ENCODE results near the gene OTUB1. TPM values are rescaled to one million over a fixed set of nuclear protein-coding genes. Genes with fewer than 3 reads are reported as not detected.

Gene OTUB1
- total RNA-seq (2014; rRNA removed; shearing (Covaris generic)), result 79.4 and 80.8 TPM in 2 replicates

DNA sequence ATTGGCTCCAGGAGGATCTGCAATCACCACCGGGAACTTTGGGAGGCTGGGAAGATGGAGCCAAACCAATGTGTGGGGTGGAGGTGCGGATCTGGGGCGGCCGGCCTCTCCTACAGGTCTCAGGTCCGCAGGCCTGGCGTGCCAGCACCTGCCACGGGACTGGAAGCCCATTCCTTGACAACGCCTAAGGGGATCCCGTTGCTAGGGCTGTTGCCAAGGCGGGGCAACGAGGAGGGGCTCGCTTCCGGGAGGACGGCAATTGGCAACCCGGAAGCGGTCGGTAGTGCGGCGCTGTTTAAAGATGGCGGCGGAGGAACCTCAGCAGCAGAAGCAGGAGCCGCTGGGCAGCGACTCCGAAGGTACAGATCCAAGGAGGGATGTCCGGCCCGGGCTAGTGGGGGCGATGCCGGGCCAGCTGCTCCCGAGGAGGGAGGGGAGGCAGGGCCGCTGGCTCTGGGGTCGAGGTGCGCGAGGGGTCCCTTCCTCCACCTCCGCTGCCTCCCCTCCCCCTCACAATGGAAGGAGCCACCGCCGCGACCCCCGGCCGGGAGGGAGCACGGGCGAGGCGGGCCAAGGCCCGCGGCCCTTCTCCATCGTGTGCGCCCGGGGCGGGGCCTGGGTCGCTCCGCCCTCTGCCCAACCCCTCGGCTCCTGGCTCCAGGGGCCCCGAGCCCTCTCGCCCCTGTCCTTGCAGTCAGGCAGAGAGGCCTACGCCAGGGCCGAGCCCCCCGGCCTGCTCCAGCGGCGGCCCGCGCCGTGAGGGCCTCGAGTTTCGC, at the start of gene OTUB1:
TSS of gene OTUB1 (plus strand) at position 283 of the 776 bp plus-strand sequence. CDS start at position 302, 19 bp downstream.
- no peaks in the 10 kb centered on the region for H3K27me3 ChIP-seq
- peak; percentile 94 to 96 for DNase-seq
- H3K36me3 ChIP-seq, result peaks cover 20% of the 10 kb centered on the region

GRCh38 chr11:63937713-63938478, 48.3 kb upstream of the OTUB1 start:
- Histone ChIP-seq H3K4me1 (peaks cover 16% of the 10 kb centered on the region), H3K27me3 (no peaks in the 10 kb centered on the region), H3K4me3 (peak overlapping the region; percentile 84), H3K36me3 (no peaks in the 10 kb centered on the region), H3K9me3 (replicated peaks) (no peaks in the 10 kb centered on the region), H3K27ac (no peak overlapping the region)
- DNase-seq, result no peak

More for the DNA sequence above, at the start of gene OTUB1:
- no peaks in the 10 kb centered on the region for H3K9me3 ChIP-seq (replicated peaks)
- H3K4me3 ChIP-seq, result peak within 1 kb of the TSS; percentile 84
- peak within 1 kb of the TSS; percentile 76 for H3K27ac ChIP-seq
- H3K4me1 ChIP-seq, result peaks cover 3% of the 10 kb centered on the region; the same call in 1 of the 2 replicates

DNA sequence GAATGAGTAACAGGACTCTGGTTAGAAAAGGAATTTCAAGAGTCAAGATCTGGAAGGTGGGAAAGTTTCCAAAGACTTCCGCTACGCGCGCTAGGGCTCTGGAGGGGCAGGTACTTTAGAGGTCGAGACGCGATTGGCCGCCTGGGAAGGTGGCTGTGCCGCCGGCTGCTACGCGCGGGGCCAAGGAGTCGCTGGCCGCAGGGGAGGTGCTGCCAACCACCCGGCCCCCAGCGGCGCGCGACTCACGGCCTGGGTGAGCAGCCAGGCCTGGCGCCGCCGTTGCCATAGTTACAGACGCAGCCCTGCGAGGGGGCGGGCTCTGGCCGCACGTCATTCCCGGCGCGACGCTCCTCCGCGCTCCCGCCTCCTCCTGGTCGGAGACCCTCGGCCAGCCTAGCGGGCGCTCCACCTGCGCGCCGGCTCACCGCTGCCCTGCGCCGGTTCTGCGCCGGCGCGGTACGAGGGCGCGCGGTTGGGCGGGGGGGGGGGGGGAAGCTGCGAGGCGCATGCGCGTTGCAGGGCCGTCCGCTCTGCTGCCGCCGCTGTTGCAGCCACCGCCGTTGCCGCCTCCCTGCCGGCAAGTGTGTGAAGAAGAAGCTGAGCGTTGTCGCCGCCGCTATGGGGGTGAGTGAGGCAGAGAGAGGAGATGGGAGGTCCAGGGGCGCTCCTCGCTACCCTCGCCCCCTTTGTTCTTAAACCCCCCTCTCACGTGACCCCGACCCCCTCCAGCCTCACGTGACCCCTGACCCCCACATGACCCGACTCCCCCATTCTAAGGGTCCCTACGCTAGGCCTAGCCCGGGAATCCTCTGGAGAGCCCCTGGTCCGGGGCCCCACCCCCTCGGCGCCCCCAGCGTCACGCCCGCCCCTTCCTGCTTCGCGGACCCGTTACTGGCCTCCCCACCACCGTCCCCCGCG, 47.5 kb upstream of the OTUB1 start, which contains the start of gene NAA40:
TSS of gene NAA40 (plus strand) at position 524 of the 918 bp plus-strand sequence. CDS start at position 619, 95 bp downstream.
- H3K4me1 ChIP-seq, result peaks cover 10% of the 10 kb centered on the region
- peak; percentile 95 to 97 for DNase-seq
- H3K27me3 ChIP-seq, result no peaks in the 10 kb centered on the region
- H3K27ac ChIP-seq, result peak within 1 kb of the TSS; percentile 60
- no peaks in the 10 kb centered on the region for H3K9me3 ChIP-seq (replicated peaks)
- H3K36me3 ChIP-seq, result no peaks in the 10 kb centered on the region
- H3K4me3 ChIP-seq, result peak within 1 kb of the TSS; percentile 84

GRCh38 chr11:63939397-63939891, 46.8 kb upstream of the OTUB1 start:
- no peak for DNase-seq
- H3K4me3 ChIP-seq, result peak overlapping the region; percentile 84
- peaks cover 4% of the 10 kb centered on the region; the same call in 1 of the 2 replicates for H3K4me1 ChIP-seq
- H3K27ac ChIP-seq, result peak overlapping the region; percentile 60
- no peaks in the 10 kb centered on the region for H3K9me3 ChIP-seq (replicated peaks)
- H3K36me3 ChIP-seq, result no peaks in the 10 kb centered on the region
- no peaks in the 10 kb centered on the region for H3K27me3 ChIP-seq

DNA sequence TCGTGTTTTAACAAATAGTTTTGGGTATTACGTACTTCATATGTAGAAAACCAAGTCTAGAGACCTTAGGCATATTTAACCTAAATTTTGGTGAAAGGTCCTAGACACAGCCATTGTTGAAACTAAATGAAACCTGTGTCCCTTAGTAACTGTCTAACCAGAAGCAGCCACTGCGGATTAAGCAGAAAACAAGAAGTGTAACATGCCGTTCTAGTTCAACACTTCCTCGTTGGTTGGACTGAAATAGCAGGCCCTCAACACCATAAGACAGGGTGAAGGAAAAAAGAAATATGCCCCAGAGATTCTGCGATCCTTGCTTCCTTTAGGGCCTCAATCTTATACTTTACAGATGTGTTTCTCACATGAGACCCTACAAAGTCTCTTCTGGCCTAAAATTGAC, 45.5 kb upstream of the OTUB1 start:
- DNase-seq, result no peak
- no peaks in the 10 kb centered on the region for H3K9me3 ChIP-seq (replicated peaks)
- H3K4me1 ChIP-seq, result no peaks in the 10 kb centered on the region
- H3K4me3 ChIP-seq, result no peak overlapping the region
- H3K36me3 ChIP-seq, result no peaks in the 10 kb centered on the region
- no peaks in the 10 kb centered on the region for H3K27me3 ChIP-seq
- no peak overlapping the region for H3K27ac ChIP-seq

GRCh38 chr11:63941901-63942300, 44.3 kb upstream of the OTUB1 start:
- Histone ChIP-seq H3K27ac (no peak overlapping the region), H3K27me3 (no peaks in the 10 kb centered on the region), H3K4me3 (no peak overlapping the region), H3K4me1 (no peaks in the 10 kb centered on the region), H3K9me3 (replicated peaks) (no peaks in the 10 kb centered on the region), H3K36me3 (peaks cover 10% of the 10 kb centered on the region; the same call in 1 of the 2 replicates)
- no peak for DNase-seq

DNA sequence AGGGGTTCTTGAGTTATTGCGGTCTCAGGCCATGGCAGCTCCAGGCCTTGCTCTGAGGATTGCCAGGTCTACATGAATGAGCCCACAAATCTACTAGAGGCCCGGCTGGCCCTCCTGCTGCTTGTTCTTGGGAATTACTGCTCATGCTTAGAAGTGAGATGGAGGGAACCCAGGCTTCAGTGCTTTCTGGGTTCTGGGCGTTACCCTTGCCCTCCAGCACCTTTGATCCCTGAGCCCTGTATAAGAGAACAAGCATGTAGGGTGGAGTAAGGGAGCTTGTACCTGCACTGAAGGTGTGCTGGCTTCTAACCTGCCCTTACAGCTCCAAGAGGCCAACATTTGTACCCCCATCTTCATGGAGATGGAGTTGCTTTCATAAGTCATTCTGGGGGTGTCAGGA, 43.4 kb upstream of the OTUB1 start:
- H3K27me3 ChIP-seq, result no peaks in the 10 kb centered on the region
- H3K4me1 ChIP-seq, result no peaks in the 10 kb centered on the region
- no peak overlapping the region for H3K27ac ChIP-seq
- no peak overlapping the region for H3K4me3 ChIP-seq
- H3K36me3 ChIP-seq, result peaks cover 13% of the 10 kb centered on the region
- H3K9me3 ChIP-seq (replicated peaks), result no peaks in the 10 kb centered on the region
- no peak for DNase-seq

DNA sequence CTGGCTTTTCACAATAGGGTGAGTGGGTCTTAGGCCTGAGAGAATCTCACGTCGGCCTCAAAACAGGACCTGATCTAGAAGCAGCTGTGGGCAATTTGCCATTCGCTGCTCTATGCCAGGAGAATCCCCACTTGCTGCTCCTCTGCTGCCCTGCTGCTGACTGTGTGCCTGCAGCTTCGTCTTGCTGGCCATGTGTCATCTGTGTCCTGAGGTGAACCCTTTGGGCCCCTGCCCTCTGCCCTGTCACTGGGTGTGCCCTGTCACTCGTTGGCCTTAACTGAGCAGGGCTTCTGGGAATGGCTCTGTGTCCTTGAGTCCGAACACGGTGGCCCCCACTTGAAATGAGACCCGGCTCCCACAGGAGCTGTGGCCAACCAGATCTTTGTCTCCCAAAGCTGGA, 41.3 kb upstream of the OTUB1 start:
- Histone ChIP-seq H3K4me3 (no peak overlapping the region), H3K4me1 (no peaks in the 10 kb centered on the region), H3K36me3 (peaks cover 22% of the 10 kb centered on the region), H3K27ac (no peak overlapping the region), H3K9me3 (replicated peaks) (no peaks in the 10 kb centered on the region), H3K27me3 (no peaks in the 10 kb centered on the region)
- DNase-seq, result no peak

DNA sequence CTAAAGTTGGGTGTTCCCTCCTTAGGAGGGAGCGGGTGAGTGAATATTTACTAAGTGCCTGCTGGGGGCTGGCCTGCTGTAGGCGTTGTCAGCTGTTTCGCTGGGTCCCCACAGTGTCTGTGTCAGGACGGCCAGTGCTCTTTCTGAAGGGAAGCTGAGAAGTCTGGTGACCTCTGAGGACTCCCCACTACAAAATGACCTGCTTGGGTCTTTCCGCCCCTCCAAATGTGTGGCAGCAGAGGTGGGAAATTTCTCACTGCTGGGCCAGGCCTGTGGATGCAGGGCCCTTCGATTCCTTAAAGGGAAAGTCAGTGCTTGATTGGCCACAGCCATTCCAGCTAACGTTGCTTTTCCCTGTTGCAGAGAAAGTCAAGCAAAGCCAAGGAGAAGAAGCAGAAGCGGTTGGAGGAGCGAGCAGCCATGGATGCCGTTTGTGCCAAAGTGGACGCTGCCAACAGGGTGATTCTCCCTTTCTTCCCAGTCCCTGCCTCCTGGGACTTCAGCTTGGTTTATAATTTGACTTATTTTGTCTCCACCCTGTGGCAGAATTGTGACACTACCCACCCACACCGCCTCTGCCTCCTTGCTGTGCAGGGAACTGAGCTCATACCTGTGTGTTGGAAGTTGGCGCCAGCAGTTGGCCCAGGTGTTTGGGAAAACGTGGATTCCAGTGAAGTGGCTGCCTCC, 40.6 kb upstream of the OTUB1 start:
- DNase-seq, result peak; percentile 60 to 74
- H3K9me3 ChIP-seq (replicated peaks), result no peaks in the 10 kb centered on the region
- H3K27me3 ChIP-seq, result no peaks in the 10 kb centered on the region
- H3K36me3 ChIP-seq, result peaks cover 22% of the 10 kb centered on the region
- no peaks in the 10 kb centered on the region for H3K4me1 ChIP-seq
- H3K4me3 ChIP-seq, result no peak overlapping the region
- H3K27ac ChIP-seq, result no peak overlapping the region

DNA sequence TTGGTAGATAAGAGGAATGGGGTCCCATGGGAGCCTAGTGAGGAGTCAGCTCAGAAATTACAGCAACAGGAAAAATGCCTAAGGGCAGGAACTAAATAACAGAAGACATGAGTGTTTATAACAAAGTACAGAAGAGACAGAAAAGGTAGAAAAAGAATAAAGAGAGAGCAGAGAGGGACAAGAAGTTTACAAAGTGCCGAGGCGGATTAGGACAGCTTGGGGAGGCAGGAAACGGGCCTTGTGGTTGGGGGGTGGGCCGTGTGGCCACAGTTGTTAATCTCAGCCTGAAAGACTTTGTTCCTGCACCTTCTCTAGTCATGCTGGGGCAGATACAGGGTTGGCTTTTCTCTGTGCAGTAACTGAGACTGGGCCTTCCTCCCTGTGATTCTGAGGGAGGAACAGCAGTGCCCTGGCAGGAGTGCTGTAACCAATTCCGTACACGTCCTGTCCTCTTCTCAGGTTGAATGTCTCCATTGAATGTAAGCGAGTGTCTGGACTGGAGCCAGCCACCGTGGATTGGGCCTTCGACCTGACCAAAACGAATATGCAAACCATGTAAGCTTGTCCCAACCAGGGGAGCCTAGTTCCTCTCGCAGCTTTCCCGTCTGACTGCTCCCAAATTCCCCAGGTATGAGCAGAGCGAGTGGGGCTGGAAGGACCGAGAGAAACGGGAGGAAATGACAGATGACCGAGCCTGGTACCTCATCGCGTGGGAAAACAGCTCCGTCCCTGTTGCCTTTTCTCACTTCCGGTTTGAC, 34.3 kb upstream of the OTUB1 start:
- 0 out of 2 replicates have a peak overlapping the region, but pooled peaks have one; percentile 22 for H3K27ac ChIP-seq
- DNase-seq, result peak in 1 of 2 experiments; percentile 52
- H3K4me3 ChIP-seq, result no peak overlapping the region
- H3K9me3 ChIP-seq (replicated peaks), result no peaks in the 10 kb centered on the region
- H3K36me3 ChIP-seq, result peaks cover 38% of the 10 kb centered on the region
- H3K27me3 ChIP-seq, result no peaks in the 10 kb centered on the region
- peaks cover 12% of the 10 kb centered on the region; the same call in 1 of the 2 replicates for H3K4me1 ChIP-seq

DNA sequence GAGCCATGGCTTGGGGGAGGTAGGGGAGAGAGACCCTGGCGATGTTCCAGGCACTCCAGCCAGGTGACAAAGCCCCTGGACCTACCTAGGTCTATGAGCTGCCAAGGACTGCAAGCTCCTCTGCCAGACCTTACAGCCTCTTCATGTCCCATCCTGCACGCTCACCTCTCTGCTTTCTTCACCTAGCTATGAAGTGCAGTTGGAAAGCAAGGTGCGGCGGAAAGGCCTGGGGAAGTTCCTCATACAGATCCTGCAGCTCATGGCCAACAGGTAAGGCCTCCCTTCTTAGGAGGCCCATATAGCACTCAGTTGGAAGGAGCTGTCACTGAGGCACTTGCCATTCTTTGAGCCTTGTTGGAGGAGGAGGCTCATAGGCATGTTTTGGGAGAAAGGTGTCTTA, 33.7 kb upstream of the OTUB1 start:
- DNase-seq, result no peak
- H3K4me3 ChIP-seq, result no peak overlapping the region
- no peaks in the 10 kb centered on the region for H3K9me3 ChIP-seq (replicated peaks)
- no peak overlapping the region for H3K27ac ChIP-seq
- no peaks in the 10 kb centered on the region for H3K27me3 ChIP-seq
- H3K4me1 ChIP-seq, result peaks cover 12% of the 10 kb centered on the region; the same call in 1 of the 2 replicates
- H3K36me3 ChIP-seq, result peaks cover 37% of the 10 kb centered on the region

DNA sequence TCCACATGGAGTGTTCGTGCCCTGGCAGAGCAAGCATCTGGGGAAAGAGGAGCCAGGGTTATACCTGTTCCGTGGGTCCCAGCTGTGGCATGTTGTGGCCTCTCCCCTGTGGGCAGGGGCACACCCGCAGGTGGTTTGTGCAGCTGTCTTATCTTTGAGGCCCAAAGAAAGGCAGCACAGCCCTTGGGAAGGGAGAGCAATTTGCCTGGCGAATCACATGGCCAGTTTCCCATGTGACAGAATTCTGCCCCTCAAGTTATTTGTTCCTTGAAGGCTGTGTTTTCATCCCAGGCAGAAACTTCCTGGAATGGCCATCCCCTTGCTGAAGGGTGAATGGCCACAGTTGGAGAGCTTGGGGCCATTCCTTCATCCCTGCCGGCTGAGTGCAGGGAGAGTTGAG, 28.2 kb upstream of the OTUB1 start:
- Histone ChIP-seq H3K9me3 (replicated peaks) (no peaks in the 10 kb centered on the region), H3K4me3 (no peak overlapping the region), H3K36me3 (peaks cover 18% of the 10 kb centered on the region), H3K4me1 (peaks cover 21% of the 10 kb centered on the region), H3K27me3 (no peaks in the 10 kb centered on the region), H3K27ac (no peak overlapping the region)
- DNase-seq, result peak; percentile 52 to 56

Measured in SJCRH30 (cell line).